Lung (tissue), 12 donors: ENCODE results near the gene URM1. TPM values are rescaled to one million over a fixed set of nuclear protein-coding genes. Genes with fewer than 3 reads are reported as not detected.

Source experiments
- ATAC-seq: fragments of 200-7000 bp; cut with Tn5 transposase; one replicate; pipeline ENCODE4 v1.9.1; 2020; ENCODE audit warnings: moderate number of reproducible peaks; ENCODE audit not compliant: insufficient read depth, low FRiP score
- DNase-seq, 3 donors: peaks; one replicate each; pipeline ENCODE4 v3.0.0-alpha.2; 2013 to 2017
- H3K27ac ChIP-seq, 2 donors: one replicate each; pipeline ENCODE4 v1.5.1; 2013; ENCODE audit warnings: mild to moderate bottlenecking in 2 of 2, moderate library complexity in 2 of 2, control low read depth in 1 of 2, inconsistent platforms in 1 of 2, low read depth in 1 of 2, low read length in 1 of 2
- H3K27me3 ChIP-seq, 3 donors: one replicate each; pipeline ENCODE4 v1.5.1; 2013; ENCODE audit warnings: low read length in 2 of 3; ENCODE audit not compliant: control insufficient read depth in 3 of 3, insufficient read depth in 3 of 3
- H3K36me3 ChIP-seq, 4 donors: one replicate each; pipeline ENCODE4 v1.5.1; 2013; ENCODE audit warnings: low read length in 4 of 4, mild to moderate bottlenecking in 1 of 4, moderate library complexity in 1 of 4; ENCODE audit not compliant: control insufficient read depth in 4 of 4, insufficient read depth in 4 of 4
- H3K4me1 ChIP-seq, 5 donors: one replicate each; pipeline ENCODE4 v1.5.1; 2013; ENCODE audit warnings: low read length in 5 of 5, mild to moderate bottlenecking in 2 of 5, moderate library complexity in 1 of 5; ENCODE audit not compliant: control insufficient read depth in 5 of 5, insufficient read depth in 5 of 5
- H3K4me3 ChIP-seq: one replicate; pipeline ENCODE4 v1.5.1; 2013; ENCODE audit warnings: mild to moderate bottlenecking, control low read depth, moderate library complexity
- H3K9ac ChIP-seq, 2 donors: one replicate each; pipeline ENCODE4 v1.5.1; 2013; ENCODE audit warnings: low read length in 2 of 2, control low read depth in 1 of 2; ENCODE audit not compliant: insufficient read depth in 1 of 2
- H3K9me3 ChIP-seq, 4 donors: one replicate each; pipeline ENCODE4 v1.5.1; 2013; ENCODE audit warnings: low read length in 3 of 4, mild to moderate bottlenecking in 1 of 4, moderate library complexity in 1 of 4; ENCODE audit not compliant: control insufficient read depth in 4 of 4, insufficient read depth in 3 of 4
- CTCF ChIP-seq: IDR thresholded peaks from 2 replicates; pipeline ENCODE4 v1.5.1; 2012; ENCODE audit warnings: mild to moderate bottlenecking; ENCODE audit errors: control extremely low read depth, extremely low read depth
- WGBS, 2 donors: extraction: QIAGEN DNeasy Blood & Tissue Kit; methylation state at CpG; one replicate each; pipeline ENCODE4 v1.1.7; 2013; 5-methylcytosine and 5-hydroxymethylcytosine counted together
- polyA plus RNA-seq, 2 donors: library from polyadenylated mRNA; stranded (reverse); fragments of 200-250 nt; gene quantifications; one replicate each; pipeline ENCODE4 v1.2.1, GENCODE V29; 2013
- total RNA-seq, 2 donors: library from RNA; depleted of rRNA in 1 of 2; stranded (reverse); fragments of >200 nt in 1 of 2; gene quantifications; one replicate each; pipeline ENCODE4 v1.2.1, GENCODE V29; 2014 to 2021
- donor health status: control.
- donor health status: control.
- donor health status: Bipolar disorder and iron deficiency.
- donor health status: healthy.
- donor health status: DM: yes; HTN: yes; CAD: no.

Gene URM1
- total and polyA plus RNA-seq, 4 donors: 35.1 to 67.2 (median 61.3) TPM

GRCh38 chr9:128424268-128424780, 53.1 kb downstream of the URM1 start:
- Histone ChIP-seq H3K27me3 (no peaks in the 10 kb centered on the region), H3K36me3 (peaks cover 0 to 5% (median 2%) of the 10 kb centered on the region in 4 donors), H3K4me1 (peaks cover 0 to 18% (median 5%) of the 10 kb centered on the region in 5 donors), H3K9ac (no peak overlapping the region), H3K9me3 (no peaks in the 10 kb centered on the region), H3K4me3 (no peak overlapping the region), H3K27ac (no peak overlapping the region)
- 93 to 95% methylated on average over 15 of the region's 15 CpGs for WGBS, 2 donors
- DNase-seq: no peak
- TF ChIP-seq CTCF: no peak
- no peak for ATAC-seq

GRCh38 chr9:128428644-128429512, 57.7 kb downstream of the URM1 start:
- ATAC-seq (peak; percentile 27), DNase-seq (no peak)
- H3K27ac ChIP-seq: no peak overlapping the region
- no peaks in the 10 kb centered on the region for H3K9me3 ChIP-seq
- WGBS, 2 donors: 85 to 89% methylated on average over 22 of the region's 22 CpGs
- H3K27me3 ChIP-seq: no peaks in the 10 kb centered on the region
- no peaks in the 10 kb centered on the region for H3K4me1 ChIP-seq
- no peak overlapping the region for H3K9ac ChIP-seq
- TF ChIP-seq CTCF: no peak
- H3K36me3 ChIP-seq: peaks cover 0 to 5% (median 3%) of the 10 kb centered on the region in 4 donors
- no peak overlapping the region for H3K4me3 ChIP-seq

GRCh38 chr9:128429513-128430086, 58.4 kb downstream of the URM1 start:
- TF ChIP-seq CTCF: no peak
- Histone ChIP-seq H3K4me3 (no peak overlapping the region), H3K4me1 (no peaks in the 10 kb centered on the region), H3K27me3 (no peaks in the 10 kb centered on the region), H3K36me3 (peaks cover 0 to 5% (median 0%) of the 10 kb centered on the region in 4 donors), H3K9me3 (no peaks in the 10 kb centered on the region), H3K27ac (no peak overlapping the region), H3K9ac (no peak overlapping the region)
- no peak for ATAC-seq
- no peak for DNase-seq
- WGBS, 2 donors: 81 to 85% methylated on average over 13 of the region's 13 CpGs
